HG02763 (cell line): Measurements from ENCODE around the gene PIK3AP1.

Experiments
- ATAC-seq: cut with Tn5 transposase; IDR thresholded peaks from one replicate; pipeline ENCODE4 v1.9.1; 2021; ENCODE audit warnings: mild to moderate bottlenecking, moderate library complexity; ENCODE audit not compliant: unreplicated experiment

Gene PIK3AP1

GRCh38 chr10:96724621-96725020, 4.3 kb upstream of the PIK3AP1 start:
- no peak for ATAC-seq

- ATAC-seq: no peak
Observed at GRCh38 chr10:96721207-96721572, 876 bp upstream of the PIK3AP1 start.

- peak; percentile 47 for ATAC-seq
Observed at GRCh38 chr10:96719850-96720421, 378 bp downstream of the PIK3AP1 start.

- no peak for ATAC-seq
Observed at GRCh38 chr10:96719200-96719599, 1.1 kb downstream of the PIK3AP1 start.

GRCh38 chr10:96718304-96718990, 1.9 kb downstream of the PIK3AP1 start:
- ATAC-seq: no peak

GRCh38 chr10:96716390-96716789, 3.9 kb downstream of the PIK3AP1 start:
- no peak for ATAC-seq

GRCh38 chr10:96714746-96715255, 5.5 kb downstream of the PIK3AP1 start:
- ATAC-seq: no peak

GRCh38 chr10:96714031-96714590, 6.2 kb downstream of the PIK3AP1 start:
- ATAC-seq: no peak

GRCh38 chr10:96712662-96713271, 7.5 kb downstream of the PIK3AP1 start:
- ATAC-seq: no peak

GRCh38 chr10:96711048-96711728, 9.1 kb downstream of the PIK3AP1 start:
- no peak for ATAC-seq

GRCh38 chr10:96709525-96709924, 10.8 kb downstream of the PIK3AP1 start:
- no peak for ATAC-seq

- ATAC-seq: no peak
Observed at GRCh38 chr10:96708996-96709395, 11.3 kb downstream of the PIK3AP1 start.

GRCh38 chr10:96708456-96708855, 11.9 kb downstream of the PIK3AP1 start:
- no peak for ATAC-seq

- ATAC-seq: no peak
Observed at GRCh38 chr10:96706331-96706853, 13.9 kb downstream of the PIK3AP1 start.

- no peak for ATAC-seq
Observed at GRCh38 chr10:96705134-96705533, 15.2 kb downstream of the PIK3AP1 start.

GRCh38 chr10:96704563-96704962, 15.8 kb downstream of the PIK3AP1 start:
- no peak for ATAC-seq

- no peak for ATAC-seq
Observed at GRCh38 chr10:96703358-96703757, 17.0 kb downstream of the PIK3AP1 start.

GRCh38 chr10:96701265-96701664, 19.0 kb downstream of the PIK3AP1 start:
- no peak for ATAC-seq

GRCh38 chr10:96700374-96701099, 19.8 kb downstream of the PIK3AP1 start:
- ATAC-seq: peak; percentile 67

GRCh38 chr10:96699613-96700012, 20.7 kb downstream of the PIK3AP1 start:
- ATAC-seq: no peak
